IMR-90 (cell line): ENCODE measurements around the gene OR10K1. TPM values are rescaled to one million over a fixed set of nuclear protein-coding genes. Genes with fewer than 3 reads are reported as not detected.

Source experiments
- ATAC-seq: fragments of 200-7000 bp; cut with Tn5 transposase; 2 replicates; pipeline ENCODE4 v1.9.1; 2020; ENCODE audit warnings: low read depth, mild to moderate bottlenecking, moderate library complexity
- BruUV-seq: library from RNA; stranded (reverse); fragments of 400-500 nt; replicated peaks from 2 replicates; lab custom pipeline; 2021; lab: Mats Ljungman, UMichigan
- CTCF ChIA-PET: fragments of 300-600 bp; formaldehyde crosslinking; extraction: SDS; loops from one replicate; lab custom pipeline; 2021; ENCODE audit warnings: antibody characterized with exemption; lab: Yijun Ruan, JAX
- POLR2A ChIA-PET: fragments of 300-600 bp; sonication (Branson Sonifier 250); formaldehyde crosslinking; loops from one replicate; lab custom pipeline; 2022; ENCODE audit warnings: antibody characterized with exemption; ENCODE audit not compliant: unreplicated experiment; lab: Charles Lee
- DNase-seq: peaks from one replicate; pipeline ENCODE4 v3.0.0; 2013
- H2AFZ ChIP-seq: replicated peaks from 2 replicates; pipeline ENCODE3; 2013; ENCODE audit warnings: low read length, mild to moderate bottlenecking; ENCODE audit not compliant: poor library complexity
- H2AK5ac ChIP-seq: 2 replicates; pipeline ENCODE4 v1.6.1; 2013; ENCODE audit warnings: low read depth, low read length, inconsistent platforms
- H2AK9ac ChIP-seq: replicated peaks from 2 replicates; pipeline ENCODE3; 2013; ENCODE audit warnings: mild to moderate bottlenecking, low read depth, low read length, moderate library complexity; ENCODE audit not compliant: poor library complexity
- H2BK120ac ChIP-seq: 2 replicates; pipeline ENCODE4 v1.6.1; 2013; ENCODE audit warnings: low read depth, low read length, inconsistent platforms
- H2BK15ac ChIP-seq: 3 replicates; pipeline ENCODE4 v1.6.1; 2013; ENCODE audit warnings: low read depth, low read length, inconsistent platforms
- H2BK20ac ChIP-seq: 2 replicates; pipeline ENCODE4 v1.6.1; 2013; ENCODE audit warnings: low read depth, mild to moderate bottlenecking, inconsistent platforms, low read length, moderate library complexity
- H2BK5ac ChIP-seq: 2 replicates; pipeline ENCODE4 v1.6.1; 2013; ENCODE audit warnings: mild to moderate bottlenecking, low read depth, low read length, inconsistent platforms; ENCODE audit not compliant: poor library complexity, severe bottlenecking
- H3K14ac ChIP-seq: replicated peaks from 2 replicates; pipeline ENCODE4 v1.6.1; 2013; ENCODE audit warnings: low read depth, low read length, inconsistent platforms
- H3K18ac ChIP-seq: 2 replicates; pipeline ENCODE4 v1.6.1; 2013; ENCODE audit warnings: low read depth, low read length, control low read depth
- H3K23ac ChIP-seq: 2 replicates; pipeline ENCODE4 v1.6.1; 2013; ENCODE audit warnings: low read depth, low read length, inconsistent platforms
- H3K27ac ChIP-seq: 2 replicates; pipeline ENCODE4 v1.5.1; 2013; ENCODE audit warnings: mild to moderate bottlenecking, control low read depth, low read length; ENCODE audit not compliant: insufficient read depth
- H3K27me3 ChIP-seq: 2 replicates; pipeline ENCODE4 v1.6.1; 2013; ENCODE audit warnings: low read length; ENCODE audit not compliant: control insufficient read depth, insufficient read depth
- H3K36me3 ChIP-seq: 2 replicates; pipeline ENCODE4 v1.6.1; 2013; ENCODE audit warnings: low read length, mixed read lengths; ENCODE audit not compliant: control insufficient read depth, insufficient read depth
- H3K4ac ChIP-seq: 2 replicates; pipeline ENCODE4 v1.6.1; 2013; ENCODE audit warnings: low read depth, low read length, inconsistent platforms
- H3K4me1 ChIP-seq: 2 replicates; pipeline ENCODE4 v1.6.1; 2013; ENCODE audit warnings: low read length, mixed read lengths; ENCODE audit not compliant: control insufficient read depth, insufficient read depth
- H3K4me2 ChIP-seq: 2 replicates; pipeline ENCODE4 v1.6.1; 2013; ENCODE audit warnings: low read depth, mild to moderate bottlenecking, control low read depth, low read length, moderate library complexity
- H3K4me3 ChIP-seq: 2 replicates; pipeline ENCODE4 v1.5.1; 2013; ENCODE audit warnings: low read depth, mild to moderate bottlenecking, control low read depth, low read length, moderate library complexity; ENCODE audit not compliant: insufficient read depth
- H3K56ac ChIP-seq: 2 replicates; pipeline ENCODE4 v1.6.1; 2013; ENCODE audit warnings: low read length, inconsistent platforms; ENCODE audit not compliant: insufficient read depth; ENCODE audit errors: extremely low read depth
- H3K79me1 ChIP-seq, 2 experiments: 2 replicates each; pipeline ENCODE4 v1.6.1; 2013; ENCODE audit warnings: low read length in 2 of 2, inconsistent platforms in 1 of 2, low read depth in 1 of 2
- H3K9ac ChIP-seq: 2 replicates; pipeline ENCODE4 v1.6.1; 2013; ENCODE audit warnings: low read depth, low read length, control low read depth
- H3K9me1 ChIP-seq: 2 replicates; pipeline ENCODE4 v1.6.1; 2013; ENCODE audit warnings: low read length, inconsistent platforms; ENCODE audit not compliant: insufficient read depth
- H3K9me3 ChIP-seq: 2 replicates; pipeline ENCODE4 v1.6.1; 2013; ENCODE audit warnings: low read length; ENCODE audit not compliant: control insufficient read depth, insufficient read depth
- H4K20me1 ChIP-seq: 2 replicates; pipeline ENCODE4 v1.6.1; 2013; ENCODE audit warnings: low read length, inconsistent platforms; ENCODE audit not compliant: insufficient read depth
- H4K5ac ChIP-seq: 2 replicates; pipeline ENCODE4 v1.6.1; 2013; ENCODE audit warnings: mild to moderate bottlenecking, low read depth, low read length, control low read depth
- H4K8ac ChIP-seq, 2 experiments: 2 replicates each; pipeline ENCODE4 v1.6.1; 2013; ENCODE audit warnings: low read depth in 2 of 2, low read length in 2 of 2, control low read depth in 1 of 2, inconsistent platforms in 1 of 2
- H4K91ac ChIP-seq: 2 replicates; pipeline ENCODE4 v1.6.1; 2013; ENCODE audit warnings: low read depth, low read length, inconsistent platforms; ENCODE audit not compliant: insufficient read depth
- CEBPB ChIP-seq: IDR thresholded peaks from 2 replicates; pipeline ENCODE4 v1.6.1; 2012; ENCODE audit warnings: low read depth, low read length, improper control_type of control experiment
- NFE2L2 ChIP-seq: fragments of 150-350 bp; IDR thresholded peaks from 2 replicates; pipeline ENCODE4 v1.6.1; 2016; ENCODE audit warnings: low read depth, mild to moderate bottlenecking, low read length
- WGBS, 2 experiments: methylation state at CpG; one replicate each; pipeline versions ENCODE4 v1.1.5 to v1.1.7; 2013; ENCODE audit warnings: missing lambda C conversion rate in 2 of 2; ENCODE audit not compliant: insufficient read length in 1 of 2; ENCODE audit errors: extremely low coverage in 2 of 2; 5-methylcytosine and 5-hydroxymethylcytosine counted together
- dilution Hi-C: fragments of 300-500 bp; cut with HindIII; formaldehyde crosslinking; loops from one replicate; pipeline ENCODE4 v1.14.3; 2018; ENCODE audit warnings: low sequenced_read_pairs; ENCODE audit not compliant: unreplicated experiment
- in situ Hi-C: fragments of 300-500 bp; cut with MboI; formaldehyde crosslinking; loops from 3 replicates; pipeline ENCODE4 v1.14.3; 2019; ENCODE audit warnings: low sequenced_read_pairs, inconsistent platforms, mixed read lengths
- intact Hi-C: fragments of 100-400 bp; cut with micrococcal nuclease; formaldehyde crosslinking; loops from 2 replicates; pipeline ENCODE4 v1.10.0; 2022
- polyA plus RNA-seq, 3 experiments: library from polyadenylated mRNA; depleted of rRNA; stranded (reverse); fragments of >200 nt; gene quantifications; 2 replicates each; pipeline ENCODE4 v1.2.3, GENCODE V29; 2012; ENCODE audit warnings: low replicate concordance in 1 of 3
- total RNA-seq: library from RNA; depleted of rRNA; stranded (reverse); fragments of >200 nt; gene quantifications from 2 replicates; pipeline ENCODE4 v1.2.3, GENCODE V29; 2012
- TF ChIP-seq, protein P1 (sequence below): fragments of 150-350 bp; IDR thresholded peaks from 2 replicates; pipeline ENCODE4 v1.6.1; 2017; ENCODE audit warnings: mild to moderate bottlenecking, antibody characterized with exemption, low read length, low read depth

The OR10K1 gene
- total and polyA plus RNA-seq, 2 of the 4 experiments (the other 2 are of a cell fraction): not detected

DNA sequence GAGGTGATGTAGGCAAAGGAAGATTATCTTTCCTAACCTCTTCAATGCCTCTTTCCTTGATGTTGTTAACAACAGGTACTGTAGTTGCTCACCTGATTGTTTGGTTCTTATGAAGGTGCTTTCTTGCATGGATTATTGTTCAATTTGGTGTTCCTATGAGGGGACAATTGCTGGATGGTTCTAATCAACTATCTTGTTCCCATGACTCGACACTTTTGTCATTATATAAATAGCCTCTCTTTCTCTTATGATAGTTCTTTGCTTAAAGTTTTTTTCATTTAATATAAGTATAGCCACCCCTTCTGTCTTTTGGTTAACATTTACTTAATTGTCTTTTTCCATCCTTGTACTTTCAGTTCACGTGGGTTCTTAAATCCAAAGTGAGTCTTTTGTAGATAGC, 45.9 kb downstream of the OR10K1 start:
- whole genome bisulfite sequencing, 2 experiments: no CpG with 5 or more reads among the region's 2 CpGs

More for the DNA sequence above, 45.9 kb downstream of the OR10K1 start:
- Histone ChIP-seq H3K23ac (no peak overlapping the region), H3K9me3 (no peaks in the 10 kb centered on the region), H4K91ac (no peak overlapping the region), H3K14ac (no peak overlapping the region), H2BK20ac (no peak overlapping the region), H2BK5ac (no peak overlapping the region), H2BK15ac (no peak overlapping the region), H2AK5ac (no peak overlapping the region), H3K4me1 (no peaks in the 10 kb centered on the region), H4K8ac (no peak overlapping the region), H3K27ac (no peak overlapping the region), H3K9me1 (no peaks in the 10 kb centered on the region), H3K9ac (no peak overlapping the region), H3K56ac (no peak overlapping the region), H3K27me3 (no peaks in the 10 kb centered on the region), H4K5ac (no peak overlapping the region), H2AK9ac (no peak overlapping the region), H3K36me3 (no peaks in the 10 kb centered on the region), H4K20me1 (no peaks in the 10 kb centered on the region), H2BK120ac (no peak overlapping the region), H2AFZ (no peak overlapping the region), H3K4me2 (no peak overlapping the region), H3K4ac (no peak overlapping the region), H3K4me3 (no peak overlapping the region), H3K18ac (no peak overlapping the region), H3K79me1 (no peaks in the 10 kb centered on the region)
- ChIA-PET CTCF (no interaction called here), POLR2A (no interaction called here)
- intact Hi-C loops (no loop called here), dilution Hi-C loops (no loop called here), in situ Hi-C loops (no loop called here)
- BruUV-seq: no TSS peak
- DNase-seq (no peak), ATAC-seq (no peak)
- TF ChIP-seq CEBPB (no peak), NFE2L2 (peak; percentile 72)
- TF ChIP-seq, protein P1, sequence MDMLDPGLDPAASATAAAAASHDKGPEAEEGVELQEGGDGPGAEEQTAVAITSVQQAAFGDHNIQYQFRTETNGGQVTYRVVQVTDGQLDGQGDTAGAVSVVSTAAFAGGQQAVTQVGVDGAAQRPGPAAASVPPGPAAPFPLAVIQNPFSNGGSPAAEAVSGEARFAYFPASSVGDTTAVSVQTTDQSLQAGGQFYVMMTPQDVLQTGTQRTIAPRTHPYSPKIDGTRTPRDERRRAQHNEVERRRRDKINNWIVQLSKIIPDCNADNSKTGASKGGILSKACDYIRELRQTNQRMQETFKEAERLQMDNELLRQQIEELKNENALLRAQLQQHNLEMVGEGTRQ: no peak
